GM15510 (cell line): ENCODE results near the gene HID1.

Experiments used
- POLR2A ChIP-seq: IDR thresholded peaks from 3 replicates; pipeline ENCODE4 v1.6.1; 2011; ENCODE audit warnings: borderline replicate concordance; ENCODE audit not compliant: insufficient read length; ENCODE audit errors: extremely low read depth

HID1 gene

GRCh38 chr17:75005291-75005690 is 32.7 kb upstream of the HID1 start:
- no peak for TF ChIP-seq POLR2A

- TF ChIP-seq POLR2A: no peak
Observed at GRCh38 chr17:75004371-75004770, 31.8 kb upstream of the HID1 start.

- TF ChIP-seq POLR2A: no peak
Observed at GRCh38 chr17:75003957-75004355, 31.4 kb upstream of the HID1 start.

GRCh38 chr17:75003070-75003956 is 30.8 kb upstream of the HID1 start:
- TF ChIP-seq POLR2A: no peak

GRCh38 chr17:75001915-75002843 is 29.6 kb upstream of the HID1 start:
- TF ChIP-seq POLR2A: no peak

- no peak for TF ChIP-seq POLR2A
Observed at GRCh38 chr17:74999523-74999922, 27.0 kb upstream of the HID1 start.

GRCh38 chr17:74998783-74999182 is 26.2 kb upstream of the HID1 start:
- TF ChIP-seq POLR2A: no peak

- TF ChIP-seq POLR2A: no peak
Observed at GRCh38 chr17:74995847-74996246, 23.3 kb upstream of the HID1 start.

GRCh38 chr17:74994440-74994839 is 21.9 kb upstream of the HID1 start:
- no peak for TF ChIP-seq POLR2A

- TF ChIP-seq POLR2A: no peak
Observed at GRCh38 chr17:74992223-74992622, 19.7 kb upstream of the HID1 start.

- TF ChIP-seq POLR2A: no peak
Observed at GRCh38 chr17:74990581-74991105, 18.1 kb upstream of the HID1 start.

GRCh38 chr17:74987909-74988711 is 15.6 kb upstream of the HID1 start:
- TF ChIP-seq POLR2A: no peak

GRCh38 chr17:74987418-74987908 is 14.9 kb upstream of the HID1 start, which contains the start of gene CDR2L:
CDR2L (plus strand) TSS chr17:74987632; CDS start chr17:74988044, 412 bp downstream.
- peak; percentile 30 for TF ChIP-seq POLR2A

- TF ChIP-seq POLR2A: no peak
Observed at GRCh38 chr17:74986206-74986576, 13.6 kb upstream of the HID1 start.

- TF ChIP-seq POLR2A: no peak
Observed at GRCh38 chr17:74981979-74982662, 9.6 kb upstream of the HID1 start.
